WTC11 (cell line): ENCODE data around the gene GABARAPL2. TPM values are rescaled to one million over a fixed set of nuclear protein-coding genes. Genes with fewer than 3 reads are reported as not detected.

Experiments
- ATAC-seq: fragments of 200-7000 bp; cut with Tn5 transposase; 2 replicates; pipeline ENCODE4 v1.10.0; 2021; ENCODE audit warnings: mild to moderate bottlenecking, moderate library complexity
- CTCF ChIA-PET: fragments of 300-600 bp; sonication (Branson Sonifier 250); formaldehyde crosslinking; loops from one replicate; lab custom pipeline; 2021; ENCODE audit warnings: antibody characterized with exemption; lab: Charles Lee
- POLR2A ChIA-PET: fragments of 350-600 bp; sonication (Branson Sonifier 250); formaldehyde crosslinking; loops from one replicate; lab custom pipeline; 2021; ENCODE audit warnings: antibody characterized with exemption; lab: Charles Lee
- DNase-seq: peaks from one replicate; pipeline ENCODE4 v3.0.0; 2021; ENCODE audit warnings: low spot score
- H3K27ac Mint-ChIP-seq: 2 replicates; pipeline ENCODE4 v1.8.0; 2021; ENCODE audit warnings: mixed read lengths
- H3K27me3 Mint-ChIP-seq: 2 replicates; pipeline ENCODE4 v1.8.0; 2021; ENCODE audit warnings: low read depth, mild to moderate bottlenecking, moderate library complexity, mixed read lengths
- H3K36me3 Mint-ChIP-seq: 2 replicates; pipeline ENCODE4 v1.8.0; 2021; ENCODE audit warnings: mixed read lengths
- H3K4me1 Mint-ChIP-seq: 2 replicates; pipeline ENCODE4 v1.8.0; 2022; ENCODE audit warnings: mixed read lengths
- H3K4me3 Mint-ChIP-seq: 2 replicates; pipeline ENCODE4 v1.8.0; 2021; ENCODE audit warnings: mild to moderate bottlenecking, moderate library complexity, mixed read lengths
- H3K9me3 Mint-ChIP-seq: 2 replicates; pipeline ENCODE4 v1.8.0; 2021; ENCODE audit warnings: mixed read lengths
- ATF1 ChIP-seq: sonication (generic); formaldehyde crosslinking; IDR thresholded peaks from 2 replicates; pipeline ENCODE4 v1.8.1; 2023; ENCODE audit warnings: mild to moderate bottlenecking, moderate library complexity, missing genetic modification reagents
- EMX1 ChIP-seq: fragments of 250-450 bp; sonication (Bioruptor Pico); IDR thresholded peaks from 2 replicates; pipeline ENCODE4 v1.8.0; 2021; ENCODE audit warnings: mild to moderate bottlenecking
- FOXJ3 ChIP-seq: sonication (generic); formaldehyde crosslinking; IDR thresholded peaks from 2 replicates; pipeline ENCODE4 v1.9.0; 2021; ENCODE audit warnings: missing genetic modification reagents, mild to moderate bottlenecking, borderline replicate concordance
- KAT7 ChIP-seq: sonication (generic); formaldehyde crosslinking; IDR thresholded peaks from 2 replicates; pipeline ENCODE4 v1.8.1; 2023; ENCODE audit warnings: missing genetic modification reagents, mild to moderate bottlenecking, borderline replicate concordance
- MYBL2 ChIP-seq: sonication (generic); formaldehyde crosslinking; IDR thresholded peaks from 2 replicates; pipeline ENCODE4 v1.8.1; 2023; ENCODE audit warnings: mild to moderate bottlenecking, moderate library complexity, missing genetic modification reagents
- NFE2L1 ChIP-seq: sonication (generic); formaldehyde crosslinking; IDR thresholded peaks from 2 replicates; pipeline ENCODE4 v1.8.1; 2023; ENCODE audit warnings: missing genetic modification reagents
- NR1H2 ChIP-seq: sonication (generic); formaldehyde crosslinking; IDR thresholded peaks from 2 replicates; pipeline ENCODE4 v1.9.0; 2021; ENCODE audit warnings: mild to moderate bottlenecking, moderate library complexity, missing genetic modification reagents
- SMAD3 ChIP-seq: sonication (generic); formaldehyde crosslinking; IDR thresholded peaks from 2 replicates; pipeline ENCODE4 v1.8.0; 2022; ENCODE audit warnings: missing genetic modification reagents, mild to moderate bottlenecking, borderline replicate concordance
- SMAD4 ChIP-seq: sonication (generic); formaldehyde crosslinking; IDR thresholded peaks from 2 replicates; pipeline ENCODE4 v1.8.0; 2022; ENCODE audit warnings: mild to moderate bottlenecking, missing genetic modification reagents
- TCF7 ChIP-seq: sonication (generic); formaldehyde crosslinking; IDR thresholded peaks from 2 replicates; pipeline ENCODE4 v1.8.0; 2022; ENCODE audit warnings: mild to moderate bottlenecking, low read depth, missing genetic modification reagents, moderate library complexity
- TEAD1 ChIP-seq: sonication (generic); formaldehyde crosslinking; IDR thresholded peaks from 2 replicates; pipeline ENCODE4 v1.8.0; 2022; ENCODE audit warnings: mild to moderate bottlenecking, missing genetic modification reagents
- TEAD4 ChIP-seq: sonication (generic); formaldehyde crosslinking; IDR thresholded peaks from 2 replicates; pipeline ENCODE4 v1.8.0; 2022; ENCODE audit warnings: mild to moderate bottlenecking, missing genetic modification reagents
- TP53 ChIP-seq: sonication (generic); formaldehyde crosslinking; IDR thresholded peaks from 2 replicates; pipeline ENCODE4 v1.8.1; 2023; ENCODE audit warnings: mild to moderate bottlenecking, missing genetic modification reagents
- ZNF263 ChIP-seq: sonication (generic); formaldehyde crosslinking; IDR thresholded peaks from 2 replicates; pipeline ENCODE4 v1.8.1; 2022; ENCODE audit warnings: low read depth, mild to moderate bottlenecking, moderate library complexity, missing genetic modification reagents
- ZNF671 ChIP-seq: fragments of 250-450 bp; sonication (Bioruptor Pico); IDR thresholded peaks from 2 replicates; pipeline ENCODE4 v1.8.0; 2021; ENCODE audit warnings: mild to moderate bottlenecking
- total RNA-seq: library from RNA; stranded (reverse); gene quantifications from 3 replicates; pipeline ENCODE4 v1.2.3, GENCODE V29; 2021
- TF ChIP-seq, protein P1 (sequence below): fragments of 250-450 bp; sonication (Bioruptor Pico); IDR thresholded peaks from 2 replicates; pipeline ENCODE4 v1.9.0; 2021; ENCODE audit warnings: mild to moderate bottlenecking
- TF ChIP-seq, protein P2 (sequence below): fragments of 250-450 bp; sonication (Bioruptor Pico); IDR thresholded peaks from 2 replicates; pipeline ENCODE4 v2.1.2; 2022; ENCODE audit warnings: mild to moderate bottlenecking, moderate library complexity
- TF ChIP-seq, protein P3 (sequence below): sonication (generic); formaldehyde crosslinking; IDR thresholded peaks from 2 replicates; pipeline ENCODE4 v1.8.1; 2023; ENCODE audit warnings: mild to moderate bottlenecking, missing genetic modification reagents, moderate library complexity
- TF ChIP-seq, protein P4 (sequence below): sonication (generic); formaldehyde crosslinking; IDR thresholded peaks from 2 replicates; pipeline ENCODE4 v1.8.0; 2022; ENCODE audit warnings: mild to moderate bottlenecking, missing genetic modification reagents
- TF ChIP-seq, protein P5 (sequence below): fragments of 250-450 bp; sonication (Bioruptor Pico); conservative IDR thresholded peaks from 2 replicates; pipeline ENCODE4 v1.9.0; 2021; ENCODE audit warnings: mild to moderate bottlenecking

The GABARAPL2 gene
- total RNA-seq, 1 experiment from 2014 or later, result 60.8 TPM

DNA sequence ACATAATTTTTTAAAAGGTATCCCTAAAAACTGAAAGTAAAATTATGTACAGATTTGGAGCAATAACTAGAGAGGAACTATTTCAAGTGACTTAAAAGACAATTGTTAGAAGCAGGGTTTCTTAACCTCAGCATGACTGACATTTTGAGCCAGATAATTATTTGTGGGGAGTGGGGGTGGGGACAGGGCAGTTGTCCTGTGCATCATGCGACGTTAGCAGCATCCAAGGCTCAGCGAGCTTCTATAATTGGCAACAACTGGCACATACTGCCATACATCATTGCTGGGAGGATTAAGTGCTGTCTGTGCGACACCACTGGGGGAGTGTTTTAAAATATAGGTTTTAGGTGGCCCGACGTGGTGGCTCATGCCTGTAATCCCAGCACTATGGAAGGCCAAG is 27.1 kb downstream of the GABARAPL2 start (continued):
- TF ChIP-seq, protein P1, sequence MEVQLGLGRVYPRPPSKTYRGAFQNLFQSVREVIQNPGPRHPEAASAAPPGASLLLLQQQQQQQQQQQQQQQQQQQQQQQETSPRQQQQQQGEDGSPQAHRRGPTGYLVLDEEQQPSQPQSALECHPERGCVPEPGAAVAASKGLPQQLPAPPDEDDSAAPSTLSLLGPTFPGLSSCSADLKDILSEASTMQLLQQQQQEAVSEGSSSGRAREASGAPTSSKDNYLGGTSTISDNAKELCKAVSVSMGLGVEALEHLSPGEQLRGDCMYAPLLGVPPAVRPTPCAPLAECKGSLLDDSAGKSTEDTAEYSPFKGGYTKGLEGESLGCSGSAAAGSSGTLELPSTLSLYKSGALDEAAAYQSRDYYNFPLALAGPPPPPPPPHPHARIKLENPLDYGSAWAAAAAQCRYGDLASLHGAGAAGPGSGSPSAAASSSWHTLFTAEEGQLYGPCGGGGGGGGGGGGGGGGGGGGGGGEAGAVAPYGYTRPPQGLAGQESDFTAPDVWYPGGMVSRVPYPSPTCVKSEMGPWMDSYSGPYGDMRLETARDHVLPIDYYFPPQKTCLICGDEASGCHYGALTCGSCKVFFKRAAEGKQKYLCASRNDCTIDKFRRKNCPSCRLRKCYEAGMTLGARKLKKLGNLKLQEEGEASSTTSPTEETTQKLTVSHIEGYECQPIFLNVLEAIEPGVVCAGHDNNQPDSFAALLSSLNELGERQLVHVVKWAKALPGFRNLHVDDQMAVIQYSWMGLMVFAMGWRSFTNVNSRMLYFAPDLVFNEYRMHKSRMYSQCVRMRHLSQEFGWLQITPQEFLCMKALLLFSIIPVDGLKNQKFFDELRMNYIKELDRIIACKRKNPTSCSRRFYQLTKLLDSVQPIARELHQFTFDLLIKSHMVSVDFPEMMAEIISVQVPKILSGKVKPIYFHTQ (CRISPR knock-in tag), result no peak
- TF ChIP-seq, protein P2, sequence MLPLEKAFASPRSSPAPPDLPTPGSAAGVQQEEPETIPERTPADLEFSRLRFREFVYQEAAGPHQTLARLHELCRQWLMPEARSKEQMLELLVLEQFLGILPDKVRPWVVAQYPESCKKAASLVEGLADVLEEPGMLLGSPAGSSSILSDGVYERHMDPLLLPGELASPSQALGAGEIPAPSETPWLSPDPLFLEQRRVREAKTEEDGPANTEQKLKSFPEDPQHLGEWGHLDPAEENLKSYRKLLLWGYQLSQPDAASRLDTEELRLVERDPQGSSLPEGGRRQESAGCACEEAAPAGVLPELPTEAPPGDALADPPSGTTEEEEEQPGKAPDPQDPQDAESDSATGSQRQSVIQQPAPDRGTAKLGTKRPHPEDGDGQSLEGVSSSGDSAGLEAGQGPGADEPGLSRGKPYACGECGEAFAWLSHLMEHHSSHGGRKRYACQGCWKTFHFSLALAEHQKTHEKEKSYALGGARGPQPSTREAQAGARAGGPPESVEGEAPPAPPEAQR (CRISPR knock-in tag), result no peak
- TF ChIP-seq TP53 (CRISPR knock-in tag), result no peak
- TF ChIP-seq KAT7 (CRISPR knock-in tag), result no peak
- TF ChIP-seq TEAD4 (CRISPR knock-in tag), result no peak
- TF ChIP-seq, protein P3, sequence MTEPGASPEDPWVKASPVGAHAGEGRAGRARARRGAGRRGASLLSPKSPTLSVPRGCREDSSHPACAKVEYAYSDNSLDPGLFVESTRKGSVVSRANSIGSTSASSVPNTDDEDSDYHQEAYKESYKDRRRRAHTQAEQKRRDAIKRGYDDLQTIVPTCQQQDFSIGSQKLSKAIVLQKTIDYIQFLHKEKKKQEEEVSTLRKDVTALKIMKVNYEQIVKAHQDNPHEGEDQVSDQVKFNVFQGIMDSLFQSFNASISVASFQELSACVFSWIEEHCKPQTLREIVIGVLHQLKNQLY, result no peak
- TF ChIP-seq SMAD3, result no peak

DNA sequence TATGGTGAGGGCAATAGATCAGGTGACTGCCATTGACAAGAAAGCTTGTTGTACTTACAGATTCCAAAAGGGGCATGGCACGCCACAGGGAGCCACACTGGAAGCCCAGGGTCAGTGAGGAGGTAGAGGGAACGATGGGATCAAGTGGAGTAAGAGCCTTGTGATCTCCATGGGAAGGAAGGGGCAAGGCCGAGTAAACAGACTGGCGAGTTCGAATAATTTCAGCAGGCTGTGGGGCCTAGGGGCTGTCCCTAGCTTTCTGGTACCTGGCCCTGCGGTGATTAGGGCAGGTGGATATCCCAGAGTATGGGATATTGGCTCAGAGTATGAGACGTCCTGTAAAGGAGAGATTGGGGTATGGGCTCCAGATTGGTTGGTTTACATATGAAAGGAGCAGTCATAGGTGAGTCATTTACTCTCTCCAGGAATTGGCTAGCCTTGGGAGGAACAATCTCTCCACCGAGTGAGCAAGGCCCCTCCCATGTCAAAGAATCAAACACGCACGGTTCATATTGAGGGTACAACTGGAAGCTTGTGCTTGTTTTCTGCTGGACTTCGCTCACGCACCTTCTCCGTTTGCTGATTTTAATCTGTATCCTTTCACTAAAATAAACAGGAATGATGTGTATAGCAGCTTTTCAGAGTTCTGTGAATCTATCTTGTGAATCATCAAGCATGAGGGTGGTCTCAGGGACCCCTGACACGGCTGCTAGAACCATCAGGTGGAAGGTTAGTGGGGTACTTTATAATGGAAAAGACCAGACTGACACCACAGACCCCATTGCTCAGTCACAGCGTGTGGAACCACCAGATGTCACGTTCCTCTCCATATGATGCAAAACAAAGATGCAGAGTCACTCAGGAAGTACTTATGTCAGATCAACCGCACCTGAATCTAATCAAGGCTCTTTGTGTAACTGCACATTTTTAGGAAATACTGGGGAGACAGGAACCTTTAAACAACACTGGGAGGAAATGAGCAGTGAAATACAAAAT is 27.9 kb downstream of the GABARAPL2 start:
- peaks cover 18% of the 10 kb centered on the region for H3K36me3 Mint-ChIP-seq
- no peaks in the 10 kb centered on the region for H3K27me3 Mint-ChIP-seq
- peak overlapping the region; percentile 48 for H3K4me3 Mint-ChIP-seq
- TF ChIP-seq EMX1 (CRISPR knock-in tag) (no peak), ZNF671 (no peak), NFE2L1 (CRISPR knock-in tag) (0 out of 2 replicates have a peak, but pooled peaks have one; percentile 18), SMAD4 (CRISPR knock-in tag) (no peak), TEAD1 (CRISPR knock-in tag) (peak; percentile 56; the same call in 1 of the 2 replicates), MYBL2 (CRISPR knock-in tag) (no peak), FOXJ3 (CRISPR knock-in tag) (no peak)
- TF ChIP-seq, protein P4, sequence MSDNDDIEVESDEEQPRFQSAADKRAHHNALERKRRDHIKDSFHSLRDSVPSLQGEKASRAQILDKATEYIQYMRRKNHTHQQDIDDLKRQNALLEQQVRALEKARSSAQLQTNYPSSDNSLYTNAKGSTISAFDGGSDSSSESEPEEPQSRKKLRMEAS (CRISPR knock-in tag), result 0 out of 2 replicates have a peak, but pooled peaks have one; percentile 39
- POLR2A ChIA-PET, result interaction anchor here (0.6 kb wide), 1 partner anchor 138 kb away, joined by 5 read pairs; no protein-coding TSS in a partner anchor
- peaks cover 10% of the 10 kb centered on the region for H3K9me3 Mint-ChIP-seq
- CTCF ChIA-PET, result interaction anchor here (0.5 to 1.0 kb wide), 3 partner anchors 29 to 79 kb away, joined by 3 to 4 read pairs (median 3); partner anchors contain the start of gene ADAT1
- DNase-seq (peak; percentile 44), ATAC-seq (peak; percentile 96)
- H3K4me1 Mint-ChIP-seq, result peaks cover 48% of the 10 kb centered on the region
- H3K27ac Mint-ChIP-seq, result peak overlapping the region; percentile 84

DNA sequence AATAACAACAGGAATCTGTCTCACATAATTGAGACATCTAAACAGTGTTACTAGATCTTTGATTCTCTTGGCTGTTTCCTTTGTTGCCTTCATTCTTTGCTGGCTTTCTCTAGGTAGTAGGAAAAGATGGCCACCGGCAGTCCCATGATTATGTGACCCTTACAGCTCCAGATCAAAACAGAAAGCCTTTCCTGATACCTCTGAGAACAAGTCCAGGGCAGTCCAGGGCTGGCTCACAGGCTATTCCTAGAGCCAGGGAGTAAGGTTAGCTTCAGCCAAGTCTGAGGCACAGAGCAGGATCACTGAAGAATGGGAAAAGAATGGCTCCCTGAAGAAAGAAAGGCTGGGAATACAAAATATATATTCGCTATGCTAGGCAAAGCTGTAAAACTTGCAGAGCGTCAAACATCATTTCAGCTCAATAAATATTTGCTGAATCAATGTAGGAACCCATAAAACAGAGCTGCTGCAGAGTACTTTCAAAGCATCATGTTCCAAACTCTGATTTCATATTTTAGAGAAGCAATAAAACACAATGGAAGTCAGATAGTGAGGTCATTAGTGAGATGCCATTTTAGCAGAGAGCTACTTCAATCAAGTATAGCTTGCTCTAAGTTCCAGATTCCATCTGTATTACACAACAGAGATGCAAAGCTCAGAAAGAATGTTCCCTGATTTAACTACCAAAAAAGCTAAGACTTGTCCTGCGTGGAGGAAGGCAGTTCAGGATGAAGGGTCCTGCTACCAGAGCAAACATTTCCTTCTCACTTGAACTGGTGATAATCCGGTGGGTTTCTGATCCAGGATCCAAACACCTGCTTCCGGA is 33.5 kb downstream of the GABARAPL2 start:
- DNase-seq, result no peak
- ChIA-PET CTCF (no interaction called here), POLR2A (no interaction called here)
- Mint-ChIP-seq H3K27me3 (no peaks in the 10 kb centered on the region), H3K27ac (no peak overlapping the region; the same call in 1 of the 2 replicates), H3K9me3 (peaks cover 30% of the 10 kb centered on the region), H3K36me3 (peaks cover 63% of the 10 kb centered on the region), H3K4me1 (peaks cover 9% of the 10 kb centered on the region), H3K4me3 (no peak overlapping the region)
- ATAC-seq, result no peak
- no peak for TF ChIP-seq NR1H2 (CRISPR knock-in tag)
- no peak for TF ChIP-seq ZNF263 (CRISPR knock-in tag)
- TF ChIP-seq TEAD1 (CRISPR knock-in tag), result no peak
- no peak for TF ChIP-seq TCF7 (CRISPR knock-in tag)
- no peak for TF ChIP-seq ATF1 (CRISPR knock-in tag)
- TF ChIP-seq, protein P5, sequence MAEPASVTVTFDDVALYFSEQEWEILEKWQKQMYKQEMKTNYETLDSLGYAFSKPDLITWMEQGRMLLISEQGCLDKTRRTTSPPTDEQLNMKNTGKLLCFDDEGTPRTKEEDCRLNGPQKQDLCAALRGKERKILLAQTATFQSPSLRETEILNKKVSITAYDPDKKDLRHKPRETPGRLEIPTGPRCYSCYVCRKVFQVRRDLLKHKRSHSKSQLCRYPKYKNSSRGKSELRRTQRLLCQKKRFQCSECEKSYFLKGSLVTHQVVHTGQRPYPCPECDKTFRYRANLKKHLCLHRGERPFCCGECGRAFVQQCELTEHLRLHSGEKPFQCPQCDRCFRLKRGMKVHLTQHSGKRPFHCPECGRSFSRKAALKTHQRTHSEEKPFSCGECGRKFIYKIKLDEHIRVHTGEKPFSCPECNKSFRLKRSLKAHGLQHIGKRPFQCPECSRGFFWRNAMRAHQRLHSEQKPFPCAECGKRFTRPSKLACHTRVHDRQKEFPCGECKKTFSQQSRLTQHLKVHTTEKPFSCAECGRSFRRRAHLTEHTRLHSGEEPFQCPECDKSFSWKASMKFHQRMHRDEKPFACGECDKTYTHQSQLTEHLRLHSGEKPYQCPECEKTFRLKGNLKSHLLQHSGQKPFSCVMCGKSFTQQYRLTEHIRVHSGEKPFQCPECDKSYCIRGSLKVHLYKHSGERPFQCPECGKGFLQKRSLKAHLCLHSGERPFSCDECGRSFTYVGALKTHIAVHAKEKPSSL (CRISPR knock-in tag), result no peak
